Astrocyte of the cerebellum (primary cell): Measurements from ENCODE around the gene CEP295NL.
"Not testable (repeated sequence)": the region's sequence is repeated elsewhere in the genome, so short reads cannot be mapped to it uniquely, and the experiment has no call there.

Source experiments
- DNase-seq: peaks from one replicate; pipeline ENCODE4 v3.0.0-alpha.2; 2011; ENCODE audit warnings: low read depth
- H3K4me3 ChIP-seq: 2 replicates; pipeline ENCODE4 v1.5.1; 2011; ENCODE audit warnings: mild to moderate bottlenecking, low read depth, low read length, moderate library complexity
- in situ Hi-C: cut with HindIII; loops from 2 replicates; pipeline ENCODE4 v1.10.0; 2017; ENCODE audit warnings: low sequenced_read_pairs
- TF ChIP-seq, protein P1 (sequence below): IDR thresholded peaks from 2 replicates; pipeline ENCODE4 v1.5.1; 2012; ENCODE audit warnings: low read length, low read depth, moderate library complexity, mild to moderate bottlenecking; ENCODE audit errors: missing control alignments

Gene CEP295NL

DNA sequence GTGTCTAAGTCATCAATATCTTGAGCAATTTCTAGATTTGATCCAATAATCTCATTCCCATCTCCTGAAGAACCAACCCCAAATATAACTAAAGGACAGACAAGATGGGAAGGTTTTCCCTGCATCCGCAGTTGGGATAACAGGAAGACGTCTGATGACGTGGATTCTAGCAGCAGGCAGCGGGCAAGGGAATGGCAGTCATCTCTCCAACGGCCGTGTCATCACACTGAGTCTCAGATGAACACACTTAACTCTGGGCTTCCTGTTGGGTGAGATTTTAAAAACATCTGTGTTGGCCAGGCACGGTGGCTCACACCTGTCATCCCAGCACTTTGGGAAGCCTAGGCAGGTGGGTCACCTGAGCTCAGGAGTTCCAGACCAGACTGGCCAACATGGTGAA is 43.1 kb upstream of the CEP295NL start:
- no peak for DNase-seq
- TF ChIP-seq, protein P1, sequence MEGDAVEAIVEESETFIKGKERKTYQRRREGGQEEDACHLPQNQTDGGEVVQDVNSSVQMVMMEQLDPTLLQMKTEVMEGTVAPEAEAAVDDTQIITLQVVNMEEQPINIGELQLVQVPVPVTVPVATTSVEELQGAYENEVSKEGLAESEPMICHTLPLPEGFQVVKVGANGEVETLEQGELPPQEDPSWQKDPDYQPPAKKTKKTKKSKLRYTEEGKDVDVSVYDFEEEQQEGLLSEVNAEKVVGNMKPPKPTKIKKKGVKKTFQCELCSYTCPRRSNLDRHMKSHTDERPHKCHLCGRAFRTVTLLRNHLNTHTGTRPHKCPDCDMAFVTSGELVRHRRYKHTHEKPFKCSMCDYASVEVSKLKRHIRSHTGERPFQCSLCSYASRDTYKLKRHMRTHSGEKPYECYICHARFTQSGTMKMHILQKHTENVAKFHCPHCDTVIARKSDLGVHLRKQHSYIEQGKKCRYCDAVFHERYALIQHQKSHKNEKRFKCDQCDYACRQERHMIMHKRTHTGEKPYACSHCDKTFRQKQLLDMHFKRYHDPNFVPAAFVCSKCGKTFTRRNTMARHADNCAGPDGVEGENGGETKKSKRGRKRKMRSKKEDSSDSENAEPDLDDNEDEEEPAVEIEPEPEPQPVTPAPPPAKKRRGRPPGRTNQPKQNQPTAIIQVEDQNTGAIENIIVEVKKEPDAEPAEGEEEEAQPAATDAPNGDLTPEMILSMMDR: no peak
- H3K4me3 ChIP-seq: no peak overlapping the region
- in situ Hi-C loops: loop anchor here (5.0 kb wide), 1 partner anchor 109 kb away; no protein-coding TSS in a partner anchor

DNA sequence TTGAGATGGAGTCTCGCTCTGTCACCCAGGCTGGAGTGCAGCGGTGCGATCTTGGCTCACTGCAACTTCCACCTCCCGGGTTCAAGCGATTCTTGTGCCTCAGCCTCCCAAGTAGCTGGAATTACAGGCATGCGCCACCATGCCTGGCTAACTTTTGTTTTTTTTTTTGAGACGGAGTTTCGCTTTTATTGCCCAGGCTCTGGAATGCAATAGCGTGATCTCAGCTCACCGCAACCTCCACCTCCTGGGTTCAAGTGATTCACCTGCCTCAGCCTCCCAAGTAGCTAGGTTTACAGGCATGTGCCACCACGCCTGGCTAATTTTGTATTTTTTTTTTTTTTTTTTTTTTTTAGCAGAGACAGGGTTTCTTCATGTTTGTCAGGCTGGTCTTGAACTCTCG is 42.5 kb upstream of the CEP295NL start:
- DNase-seq, H3K4me3 ChIP-seq: not testable (repeated sequence)
- in situ Hi-C loops: loop anchor here (5.0 kb wide), 1 partner anchor 108 kb away; no protein-coding TSS in a partner anchor

DNA sequence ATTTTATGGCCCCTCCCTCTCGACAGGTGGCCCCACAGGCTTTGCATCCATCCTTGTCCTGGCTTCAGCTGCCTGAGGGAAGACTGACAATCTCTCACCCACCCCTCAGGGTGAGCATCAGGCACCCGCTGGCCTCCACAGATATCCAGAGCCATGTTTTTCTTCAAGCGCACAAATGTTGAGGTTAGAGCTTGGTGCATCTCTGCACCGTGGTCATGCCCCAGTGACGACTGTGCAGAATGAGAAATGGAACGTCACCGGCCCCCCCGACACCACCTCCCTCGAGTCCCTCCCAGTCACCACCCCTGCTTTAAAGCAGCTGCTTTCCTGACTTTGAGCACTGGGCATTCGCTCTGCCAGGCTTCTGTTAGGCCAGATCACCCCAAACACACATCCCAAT is 42.0 kb upstream of the CEP295NL start:
- TF ChIP-seq, protein P1: no peak
- DNase-seq: no peak
- in situ Hi-C loops: loop anchor here (5.0 kb wide), 1 partner anchor 108 kb away; no protein-coding TSS in a partner anchor
- no peak overlapping the region for H3K4me3 ChIP-seq

DNA sequence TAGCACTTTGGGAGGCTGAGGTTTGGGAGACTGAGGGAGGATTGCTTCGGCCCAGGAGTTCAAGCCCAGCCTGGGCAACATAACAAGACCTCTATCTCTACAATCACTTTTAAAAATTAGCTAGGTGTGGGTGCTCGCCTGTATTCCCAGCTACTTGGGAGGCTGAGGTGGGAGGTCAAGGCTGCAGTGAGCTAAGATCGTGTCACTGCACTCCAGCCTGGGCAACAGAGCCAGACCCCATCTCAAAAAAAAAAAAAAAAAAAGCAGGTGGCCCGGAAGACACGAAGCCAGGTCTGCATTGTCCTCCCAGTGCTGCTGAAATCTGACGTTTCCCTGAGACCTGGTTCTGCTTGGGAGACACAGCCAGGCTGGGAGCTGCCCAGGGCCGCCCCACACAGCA is 41.0 kb upstream of the CEP295NL start:
- in situ Hi-C loops: no loop called here
- no peak for DNase-seq
- TF ChIP-seq, protein P1: no peak
- no peak overlapping the region for H3K4me3 ChIP-seq

DNA sequence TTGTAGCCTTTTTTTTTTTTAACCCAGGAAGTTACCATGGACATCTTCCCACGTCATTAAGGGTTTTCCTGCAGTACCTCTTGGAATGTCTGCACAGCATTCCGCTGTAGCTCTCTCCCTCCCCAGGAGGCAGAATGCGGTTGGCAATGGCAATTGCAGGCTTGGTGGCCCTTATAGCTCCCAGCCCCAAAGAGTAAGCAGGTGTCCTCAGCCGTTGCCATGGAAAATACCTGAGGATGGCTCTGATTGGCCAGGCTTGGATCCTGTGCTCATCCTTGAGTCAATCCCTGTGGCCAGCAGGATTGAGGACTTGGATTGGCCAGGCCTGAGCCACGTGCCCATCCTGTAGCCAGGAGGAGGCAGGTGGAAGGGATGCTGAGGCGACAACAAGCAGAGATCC is 37.7 kb upstream of the CEP295NL start:
- TF ChIP-seq, protein P1: no peak
- H3K4me3 ChIP-seq: no peak overlapping the region
- in situ Hi-C loops: no loop called here
- DNase-seq: no peak

DNA sequence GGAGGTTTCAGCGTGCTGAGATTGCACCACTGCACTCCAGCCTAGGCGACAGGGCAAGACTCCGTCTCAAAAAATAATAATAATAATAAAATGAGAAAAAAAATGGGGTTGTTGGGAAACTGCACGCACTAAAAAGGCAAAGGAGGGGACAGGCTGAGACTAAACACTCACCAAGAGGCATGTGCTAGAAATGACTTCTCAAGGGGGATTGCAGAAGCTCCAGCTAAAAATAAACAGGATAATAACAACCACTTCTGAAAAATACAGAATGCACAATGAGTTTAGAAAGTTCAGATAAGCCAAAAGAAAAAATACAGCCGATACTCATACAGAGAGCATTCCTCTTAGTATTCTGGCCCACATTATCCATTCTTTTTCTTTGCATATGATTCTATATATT is 37.3 kb upstream of the CEP295NL start:
- TF ChIP-seq, protein P1: no peak
- in situ Hi-C loops: no loop called here
- H3K4me3 ChIP-seq: no peak overlapping the region
- no peak for DNase-seq

DNA sequence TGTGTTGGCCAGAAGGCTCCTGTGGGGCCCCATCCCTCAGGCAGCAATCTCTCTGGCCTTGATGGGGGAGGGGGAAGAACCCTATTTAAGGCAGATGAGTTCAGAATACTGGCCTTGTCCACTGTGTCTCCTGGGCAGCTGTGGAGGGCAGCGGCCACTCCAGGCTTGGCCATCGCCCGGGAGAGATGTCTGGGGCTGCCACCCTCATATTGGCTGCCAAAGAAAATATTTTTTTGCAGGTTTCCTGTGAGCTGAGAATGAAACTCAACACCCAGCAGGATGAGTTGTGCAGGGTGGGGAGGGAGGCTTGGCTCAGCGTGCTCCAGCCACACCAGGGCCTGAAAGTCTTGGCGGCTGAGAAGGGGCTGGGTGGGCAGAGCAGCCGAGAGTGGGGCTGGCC is 36.6 kb upstream of the CEP295NL start:
- TF ChIP-seq, protein P1: no peak
- in situ Hi-C loops: no loop called here
- no peak overlapping the region for H3K4me3 ChIP-seq
- no peak for DNase-seq
